ENCODE data around the gene CCND2. TPM values are rescaled to one million over a fixed set of nuclear protein-coding genes. Genes with fewer than 3 reads are reported as not detected.

Gene CCND2
- total RNA-seq, 1 experiment from 2014 or later, result not detected

- no peaks in the 10 kb centered on the region for H3K36me3 ChIP-seq (ENCODE audit: low read depth, low read length)
- no peak overlapping the region for H3K9ac ChIP-seq (ENCODE audit: low read length)
- H3K27me3 ChIP-seq (ENCODE audit: low read length), result peaks cover 74% of the 10 kb centered on the region
- no peaks in the 10 kb centered on the region for H3K79me2 ChIP-seq (ENCODE audit: low read length)
- no peak overlapping the region for H2AFZ ChIP-seq (ENCODE audit: low read length)
- intact Hi-C loops (cut with micrococcal nuclease), result no loop called here
- no peak for ATAC-seq
- H3K4me2 ChIP-seq (ENCODE audit: low read length), result no peak overlapping the region
- ChIA-PET POLR2A (ENCODE audit: unreplicated experiment) (no interaction called here), CTCF (no interaction called here)
- no peak for TF ChIP-seq EZH2phosphoT487 (IDR thresholded peaks at IDR 0.05; ENCODE audit: borderline replicate concordance, low read length)
- TF ChIP-seq EZH2 (IDR thresholded peaks at IDR 0.05; ENCODE audit: low read length, unreplicated experiment), result no peak
- TF ChIP-seq CTCF (conservative IDR thresholded peaks at IDR 0.05; ENCODE audit: low read depth, low read length), result no peak
- no peak for DNase-seq
- H3F3A ChIP-seq (ENCODE audit: low read length, unreplicated experiment), result no peaks in the 10 kb centered on the region
- no peaks in the 10 kb centered on the region for H3K9me3 ChIP-seq (ENCODE audit: low read length)
- BruUV-seq (replicated peaks), result no TSS peak
- H3K27ac ChIP-seq (ENCODE audit: low read length), result no peak overlapping the region
- no peaks in the 10 kb centered on the region for H4K20me1 ChIP-seq (ENCODE audit: low read length)
- H3K4me1 ChIP-seq (ENCODE audit: insufficient read depth, low read length), result no peaks in the 10 kb centered on the region
- H3K4me3 ChIP-seq (ENCODE audit: low read length), result no peak overlapping the region
- H3K9me2 ChIP-seq (replicated peaks; ENCODE audit: low read length), result no peaks in the 10 kb centered on the region
Observed at GRCh38 chr12:4293299-4293965, 19.9 kb downstream of the CCND2 start.

DNA sequence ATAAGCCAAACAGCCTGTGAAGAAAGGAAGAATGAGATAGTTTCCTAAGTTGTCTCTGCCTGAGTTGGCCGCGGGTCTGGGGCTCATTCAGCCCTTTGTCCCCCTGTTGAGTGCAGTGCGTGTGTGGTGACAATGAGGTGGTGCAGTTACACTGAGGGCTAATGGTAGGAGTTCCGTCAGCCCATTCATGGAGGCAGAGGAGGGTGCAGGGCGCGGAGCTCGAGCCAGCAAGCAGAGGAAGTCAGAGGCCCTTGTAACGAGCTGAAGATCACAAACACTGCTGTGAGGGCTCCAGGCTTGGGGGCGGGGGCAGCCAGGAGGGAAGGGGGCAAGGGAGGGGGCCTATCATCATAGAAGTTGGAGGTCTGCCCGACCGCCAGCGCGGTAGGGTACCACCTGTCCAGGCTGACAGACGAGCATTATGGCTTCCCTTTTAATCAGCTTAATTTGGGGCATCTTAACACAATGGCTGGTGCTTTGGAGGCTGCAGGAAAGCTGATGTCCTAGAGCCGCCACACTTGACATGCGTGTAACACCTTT lies 20.5 kb downstream of the CCND2 start:
- Histone ChIP-seq H3K9me2 (replicated peaks; ENCODE audit: low read length) (no peaks in the 10 kb centered on the region), H3K27ac (ENCODE audit: low read length) (no peak overlapping the region), H3K4me3 (ENCODE audit: low read length) (no peak overlapping the region), H4K20me1 (ENCODE audit: low read length) (no peaks in the 10 kb centered on the region), H3K36me3 (ENCODE audit: low read depth, low read length) (no peaks in the 10 kb centered on the region), H3K9me3 (ENCODE audit: low read length) (no peaks in the 10 kb centered on the region), H3K4me2 (ENCODE audit: low read length) (no peak overlapping the region), H3K27me3 (ENCODE audit: low read length) (peaks cover 73% of the 10 kb centered on the region), H3K9ac (ENCODE audit: low read length) (no peak overlapping the region), H3K79me2 (ENCODE audit: low read length) (no peaks in the 10 kb centered on the region), H2AFZ (ENCODE audit: low read length) (no peak overlapping the region), H3F3A (ENCODE audit: low read length, unreplicated experiment) (no peaks in the 10 kb centered on the region), H3K4me1 (ENCODE audit: insufficient read depth, low read length) (no peaks in the 10 kb centered on the region)
- no TSS peak for BruUV-seq (replicated peaks)
- DNase-seq (no peak), ATAC-seq (no peak)
- TF ChIP-seq EZH2 (IDR thresholded peaks at IDR 0.05; ENCODE audit: low read length, unreplicated experiment) (no peak), EZH2phosphoT487 (IDR thresholded peaks at IDR 0.05; ENCODE audit: borderline replicate concordance, low read length) (no peak), CTCF (conservative IDR thresholded peaks at IDR 0.05; ENCODE audit: low read depth, low read length) (no peak)
- ChIA-PET CTCF (no interaction called here), POLR2A (ENCODE audit: unreplicated experiment) (no interaction called here)
- intact Hi-C loops (cut with micrococcal nuclease), result no loop called here

DNA sequence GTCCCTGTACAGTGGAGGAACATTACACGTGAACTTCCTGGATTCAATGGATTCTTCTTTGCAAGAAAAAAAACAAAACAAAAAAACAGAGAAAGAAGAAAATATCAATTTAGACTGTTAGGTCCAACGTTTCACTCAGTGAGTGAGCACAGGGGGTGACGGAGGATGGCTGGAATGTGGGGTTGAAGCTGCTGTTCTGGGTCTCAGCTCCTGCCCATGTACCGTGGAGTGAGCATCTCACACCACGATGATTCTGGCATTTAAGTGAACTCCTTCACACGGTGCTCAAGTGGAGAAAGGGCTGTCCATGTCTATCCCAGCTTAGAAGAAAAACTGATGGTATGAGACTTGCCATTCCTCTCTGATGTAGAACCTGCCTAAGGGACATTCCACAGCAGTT lies 23.2 kb downstream of the CCND2 start:
- no peak for TF ChIP-seq EZH2 (IDR thresholded peaks at IDR 0.05; ENCODE audit: low read length, unreplicated experiment)
- no peak for TF ChIP-seq CTCF (conservative IDR thresholded peaks at IDR 0.05; ENCODE audit: low read depth, low read length)
- no peak for TF ChIP-seq EZH2phosphoT487 (IDR thresholded peaks at IDR 0.05; ENCODE audit: borderline replicate concordance, low read length)
- BruUV-seq (replicated peaks), result no TSS peak
- Histone ChIP-seq H4K20me1 (ENCODE audit: low read length) (no peaks in the 10 kb centered on the region), H3K27ac (ENCODE audit: low read length) (no peak overlapping the region), H3K9ac (ENCODE audit: low read length) (no peak overlapping the region), H3K79me2 (ENCODE audit: low read length) (no peaks in the 10 kb centered on the region), H3K36me3 (ENCODE audit: low read depth, low read length) (no peaks in the 10 kb centered on the region), H3K27me3 (ENCODE audit: low read length) (peaks cover 76% of the 10 kb centered on the region), H3K4me3 (ENCODE audit: low read length) (no peak overlapping the region), H3K4me2 (ENCODE audit: low read length) (no peak overlapping the region), H3F3A (ENCODE audit: low read length, unreplicated experiment) (no peaks in the 10 kb centered on the region), H3K9me3 (ENCODE audit: low read length) (no peaks in the 10 kb centered on the region), H2AFZ (ENCODE audit: low read length) (no peak overlapping the region), H3K4me1 (ENCODE audit: insufficient read depth, low read length) (no peaks in the 10 kb centered on the region), H3K9me2 (replicated peaks; ENCODE audit: low read length) (no peaks in the 10 kb centered on the region)
- intact Hi-C loops (cut with micrococcal nuclease), result no loop called here
- ChIA-PET CTCF (no interaction called here), POLR2A (ENCODE audit: unreplicated experiment) (no interaction called here)
- DNase-seq (no peak), ATAC-seq (no peak)
